GM13976 (cell line): Measurements from ENCODE around the gene NHSL1.

ENCODE experiments used
- DNase-seq: peaks from one replicate; pipeline ENCODE4 v3.0.0; 2012; ENCODE audit warnings: low spot score
- CTCF ChIP-seq: IDR thresholded peaks from 2 replicates; pipeline ENCODE4 v1.5.1; 2012; ENCODE audit warnings: borderline replicate concordance, mild to moderate bottlenecking; ENCODE audit not compliant: insufficient read depth; ENCODE audit errors: extremely low read depth, missing control alignments, control extremely low read depth
- in situ Hi-C: fragments of 300-500 bp; cut with MboI; formaldehyde crosslinking; loops from one replicate; pipeline ENCODE4 v1.12.0; 2022; ENCODE audit warnings: low sequenced_read_pairs, mixed read lengths, inconsistent platforms; ENCODE audit not compliant: unreplicated experiment

Gene NHSL1

GRCh38 chr6:138485005-138485545 lies 14.2 kb downstream of the NHSL1 start:
- TF ChIP-seq CTCF: no peak
- DNase-seq: no peak
- in situ Hi-C loops: no loop called here

- in situ Hi-C loops: no loop called here
These were observed 15.1 kb downstream of the NHSL1 start for GRCh38 chr6:138484018-138484731.

GRCh38 chr6:138482816-138483215 lies 16.5 kb downstream of the NHSL1 start:
- no peak for TF ChIP-seq CTCF
- in situ Hi-C loops: no loop called here
- DNase-seq: no peak

More at GRCh38 chr6:138484018-138484731, 15.1 kb downstream of the NHSL1 start:
- TF ChIP-seq CTCF: no peak
- peak; percentile 27 for DNase-seq

- TF ChIP-seq CTCF: no peak
- in situ Hi-C loops: no loop called here
- no peak for DNase-seq
These were observed 18.9 kb downstream of the NHSL1 start for GRCh38 chr6:138480279-138480949.

GRCh38 chr6:138477913-138478539 lies 21.3 kb downstream of the NHSL1 start:
- in situ Hi-C loops: no loop called here
- no peak for DNase-seq

GRCh38 chr6:138476116-138476515 lies 23.2 kb downstream of the NHSL1 start:
- no peak for TF ChIP-seq CTCF

More at GRCh38 chr6:138477913-138478539, 21.3 kb downstream of the NHSL1 start:
- TF ChIP-seq CTCF: no peak

More at GRCh38 chr6:138476116-138476515, 23.2 kb downstream of the NHSL1 start:
- DNase-seq: no peak
- in situ Hi-C loops: no loop called here
